ENCODE measurements around the gene ARHGAP44.

Gene ARHGAP44

DNA sequence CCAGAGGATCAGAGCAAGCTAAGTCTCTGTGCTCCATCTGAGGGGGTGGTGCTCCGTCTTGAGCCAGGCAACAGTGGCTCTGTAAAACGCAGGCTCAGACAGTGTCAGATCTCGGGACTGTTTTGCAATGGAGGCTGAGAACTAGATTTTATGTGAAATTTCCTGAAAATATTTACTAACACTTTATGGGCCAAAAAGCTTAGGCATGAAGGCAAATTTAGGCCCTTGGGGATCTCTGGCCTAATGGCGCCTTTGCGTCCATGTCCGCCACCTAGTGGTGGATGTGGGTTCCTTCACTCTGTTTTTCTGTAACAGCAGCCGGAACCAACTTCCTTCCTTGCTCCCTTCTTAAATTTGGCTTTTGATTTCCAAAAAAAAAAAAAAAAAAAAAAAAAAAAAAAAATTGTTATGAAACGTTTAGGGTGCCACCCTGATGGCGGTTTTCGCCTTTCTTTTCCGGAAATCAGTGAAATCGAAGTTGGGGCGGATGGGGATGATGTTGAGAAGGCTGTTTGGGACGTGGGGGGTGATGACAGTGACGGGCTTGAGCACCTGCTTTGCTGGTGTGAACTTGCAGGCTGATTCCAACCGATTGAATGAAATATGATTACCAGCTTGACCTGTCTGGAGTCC is 242.5 kb downstream of the ARHGAP44 start:
- no peak for DNase-seq

DNA sequence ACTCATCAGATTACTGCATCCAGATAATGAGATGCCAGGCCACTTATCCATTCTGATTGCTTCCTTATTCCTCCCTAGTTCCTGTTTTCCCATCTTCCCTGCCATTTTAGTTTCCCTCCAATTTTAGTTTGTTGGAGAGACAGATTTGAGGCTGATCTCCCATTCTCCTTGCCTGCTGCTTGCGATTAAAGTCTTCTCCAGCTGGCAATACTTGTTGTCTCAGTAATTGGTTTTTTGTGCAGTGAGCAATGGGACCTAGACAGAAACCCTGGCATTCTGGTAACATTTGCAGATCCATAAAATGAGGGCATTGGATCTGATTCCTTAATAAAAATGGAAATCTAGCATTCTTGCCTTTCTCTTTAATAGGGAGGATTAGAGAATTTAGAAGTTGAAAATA is 246.1 kb downstream of the ARHGAP44 start:
- no peak for DNase-seq

DNA sequence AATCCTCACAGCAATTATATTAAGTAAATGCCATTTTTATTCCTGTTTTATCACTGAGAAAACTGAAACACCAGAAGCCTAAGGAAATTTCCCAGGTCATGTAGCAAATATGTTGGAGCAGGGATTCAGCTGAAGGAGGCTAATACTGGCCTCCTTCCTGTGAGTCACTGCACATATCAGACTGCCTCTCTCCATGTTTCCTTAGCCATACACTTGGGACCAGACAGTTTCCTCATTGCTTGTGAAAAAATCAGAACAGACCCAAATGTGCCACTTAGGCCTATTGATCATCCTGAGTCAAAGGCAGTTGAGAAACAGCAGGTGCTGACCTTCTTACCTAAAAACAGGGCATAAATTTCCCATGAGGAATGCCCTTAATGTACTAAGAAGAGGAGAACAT is 247.5 kb downstream of the ARHGAP44 start:
- no peak for DNase-seq

DNA sequence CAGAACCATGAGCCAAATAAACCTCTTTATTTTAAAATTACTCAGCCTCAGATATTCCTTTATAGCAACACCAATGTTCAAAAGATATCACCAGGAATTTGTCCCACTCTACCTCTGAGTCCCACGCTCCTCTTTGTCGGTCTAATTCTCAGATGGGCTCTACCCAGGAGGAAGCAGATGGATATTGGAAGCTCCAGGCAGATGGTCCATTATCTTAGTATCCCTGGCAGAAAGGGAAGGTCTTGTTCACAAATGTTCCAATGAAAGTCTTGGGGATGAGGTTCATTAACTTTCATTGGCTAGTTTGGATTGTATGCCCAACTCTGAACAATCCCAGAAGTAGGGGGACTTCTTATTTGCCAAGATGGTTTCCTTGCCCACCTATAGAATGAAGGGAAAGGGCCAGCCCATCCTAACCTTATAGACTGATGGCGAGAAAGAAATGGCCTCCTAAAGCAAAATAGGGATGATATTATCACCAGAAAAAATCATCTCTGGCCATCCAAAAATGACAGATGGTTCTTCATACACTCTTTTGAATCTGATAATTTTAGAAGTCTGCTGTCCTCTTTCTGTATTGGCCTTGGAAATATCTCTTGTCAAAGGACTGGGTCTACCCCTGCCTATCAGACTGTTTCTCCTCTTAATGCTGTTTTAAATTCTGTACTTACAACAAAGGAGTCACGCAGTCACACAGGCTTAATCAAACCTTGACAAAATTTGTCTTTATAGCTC is 249.8 kb downstream of the ARHGAP44 start:
- DNase-seq: no peak
